Neuronal stem cell (in vitro differentiated cells): ENCODE results near the gene SPRED1.

Source experiments
- DNase-seq: peaks from one replicate; pipeline ENCODE4 v3.0.0-alpha.2; 2013; ENCODE audit warnings: low spot score
- H2AFZ ChIP-seq: one replicate; pipeline ENCODE4 v1.6.1; 2013; ENCODE audit warnings: mild to moderate bottlenecking, low read length, inconsistent platforms
- H2AK5ac ChIP-seq: 2 replicates; pipeline ENCODE4 v1.6.1; 2013; ENCODE audit warnings: low read depth, mild to moderate bottlenecking, inconsistent platforms, low read length, moderate library complexity, mixed read lengths
- H2BK120ac ChIP-seq: 2 replicates; pipeline ENCODE4 v1.6.1; 2013; ENCODE audit warnings: low read depth, mild to moderate bottlenecking, inconsistent platforms, low read length, moderate library complexity, mixed read lengths
- H2BK12ac ChIP-seq: one replicate; pipeline ENCODE4 v1.6.1; 2013; ENCODE audit warnings: low read length, inconsistent platforms
- H2BK15ac ChIP-seq: 2 replicates; pipeline ENCODE4 v1.6.1; 2013; ENCODE audit warnings: mild to moderate bottlenecking, low read length, inconsistent platforms, mixed read lengths
- H2BK5ac ChIP-seq: one replicate; pipeline ENCODE4 v1.6.1; 2013; ENCODE audit warnings: inconsistent platforms, mild to moderate bottlenecking, low read length, moderate library complexity
- H3K14ac ChIP-seq: one replicate; pipeline ENCODE4 v1.6.1; 2013; ENCODE audit warnings: low read length, inconsistent platforms
- H3K18ac ChIP-seq: 2 replicates; pipeline ENCODE4 v1.6.1; 2013; ENCODE audit warnings: low read length, inconsistent platforms
- H3K23ac ChIP-seq: 2 replicates; pipeline ENCODE4 v1.6.1; 2013; ENCODE audit warnings: low read depth, mild to moderate bottlenecking, mixed read lengths, low read length, inconsistent platforms; ENCODE audit not compliant: poor library complexity
- H3K27ac ChIP-seq: replicated peaks from 3 replicates; pipeline ENCODE4 v1.5.1; 2013; ENCODE audit warnings: low read length, inconsistent platforms
- H3K27me3 ChIP-seq, 3 experiments: 2 replicates each; pipeline ENCODE4 v1.6.1; 2013; ENCODE audit warnings: low read length in 3 of 3, mild to moderate bottlenecking in 2 of 3, inconsistent platforms in 1 of 3, low read depth in 1 of 3, mixed read lengths in 1 of 3, moderate library complexity in 1 of 3; ENCODE audit not compliant: control insufficient read depth in 3 of 3, insufficient read depth in 3 of 3
- H3K36me3 ChIP-seq, 2 donors: replicated peaks in 1 of 2; 2 replicates each; pipeline ENCODE4 v1.6.1; 2013; ENCODE audit warnings: low read length in 2 of 2; ENCODE audit not compliant: control insufficient read depth in 2 of 2, insufficient read depth in 2 of 2
- H3K4ac ChIP-seq: 2 replicates; pipeline ENCODE4 v1.6.1; 2013; ENCODE audit warnings: inconsistent platforms, mild to moderate bottlenecking, low read length, moderate library complexity
- H3K4me1 ChIP-seq, 2 donors: 1 replicate in 1 of 2; 2 replicates in 1 of 2; pipeline ENCODE4 v1.6.1; 2013; ENCODE audit warnings: low read length in 2 of 2, low read depth in 1 of 2; ENCODE audit not compliant: control insufficient read depth in 2 of 2, insufficient read depth in 1 of 2
- H3K4me2 ChIP-seq: one replicate; pipeline ENCODE4 v1.6.1; 2013; ENCODE audit warnings: mild to moderate bottlenecking, low read length, inconsistent platforms; ENCODE audit not compliant: insufficient read depth, poor library complexity, severe bottlenecking
- H3K4me3 ChIP-seq, 2 donors: 2 replicates each; pipeline ENCODE4 v1.5.1; 2013; ENCODE audit warnings: low read length in 2 of 2, mild to moderate bottlenecking in 2 of 2, inconsistent platforms in 1 of 2, moderate library complexity in 1 of 2
- H3K79me1 ChIP-seq: one replicate; pipeline ENCODE4 v1.6.1; 2013; ENCODE audit warnings: low read depth, mild to moderate bottlenecking, inconsistent platforms, low read length, moderate library complexity
- H3K9ac ChIP-seq: one replicate; pipeline ENCODE4 v1.6.1; 2013; ENCODE audit warnings: mild to moderate bottlenecking, low read depth, low read length, inconsistent platforms; ENCODE audit not compliant: poor library complexity
- H3K9me3 ChIP-seq, 2 donors: replicated peaks in 1 of 2; 2 replicates each; pipeline versions ENCODE3 to v1.6.1; 2013; ENCODE audit warnings: low read length in 2 of 2, mild to moderate bottlenecking in 2 of 2, inconsistent platforms in 1 of 2, low read depth in 1 of 2, mixed read lengths in 1 of 2, moderate library complexity in 1 of 2; ENCODE audit not compliant: control insufficient read depth in 2 of 2, insufficient read depth in 1 of 2
- H4K8ac ChIP-seq: one replicate; pipeline ENCODE4 v1.6.1; 2013; ENCODE audit warnings: low read depth, mild to moderate bottlenecking, inconsistent platforms, low read length, moderate library complexity
- H4K91ac ChIP-seq: one replicate; pipeline ENCODE4 v1.6.1; 2013; ENCODE audit warnings: low read length, low read depth, mild to moderate bottlenecking, inconsistent platforms; ENCODE audit not compliant: poor library complexity
- WGBS, 2 donors: extraction: QIAGEN DNeasy Blood & Tissue Kit; methylation state at CpG; one replicate each; pipeline ENCODE4 v1.1.7; 2013; ENCODE audit warnings: missing lambda C conversion rate in 2 of 2, mixed read lengths in 1 of 2; ENCODE audit not compliant: insufficient read length in 2 of 2, insufficient replicate concordance in 1 of 2; ENCODE audit errors: extremely low coverage in 2 of 2; 5-methylcytosine and 5-hydroxymethylcytosine counted together

The SPRED1 gene

GRCh38 chr15:38285456-38285855, 32.8 kb downstream of the SPRED1 start:
- Histone ChIP-seq H3K4me3 (no peak overlapping the region), H3K23ac (no peak overlapping the region), H3K79me1 (peaks cover 2% of the 10 kb centered on the region), H3K14ac (no peak overlapping the region), H3K4me2 (no peak overlapping the region), H2AK5ac (no peak overlapping the region), H4K91ac (no peak overlapping the region), H3K18ac (no peak overlapping the region), H3K4ac (no peak overlapping the region), H3K4me1 (no peaks in the 10 kb centered on the region), H2BK15ac (no peak overlapping the region), H3K9ac (no peak overlapping the region), H3K27ac (no peak overlapping the region), H4K8ac (no peak overlapping the region), H2AFZ (no peak overlapping the region), H3K36me3 (peaks cover 5 to 97% of the 10 kb centered on the region in 2 donors), H2BK12ac (no peak overlapping the region), H2BK5ac (no peak overlapping the region), H2BK120ac (no peak overlapping the region), H3K9me3 (peaks cover 5 to 34% of the 10 kb centered on the region in 2 donors), H3K27me3 (no peaks in the 10 kb centered on the region)
- no CpG with 5 or more reads among the region's 4 CpGs for WGBS, 2 donors
- DNase-seq = no peak

DNA sequence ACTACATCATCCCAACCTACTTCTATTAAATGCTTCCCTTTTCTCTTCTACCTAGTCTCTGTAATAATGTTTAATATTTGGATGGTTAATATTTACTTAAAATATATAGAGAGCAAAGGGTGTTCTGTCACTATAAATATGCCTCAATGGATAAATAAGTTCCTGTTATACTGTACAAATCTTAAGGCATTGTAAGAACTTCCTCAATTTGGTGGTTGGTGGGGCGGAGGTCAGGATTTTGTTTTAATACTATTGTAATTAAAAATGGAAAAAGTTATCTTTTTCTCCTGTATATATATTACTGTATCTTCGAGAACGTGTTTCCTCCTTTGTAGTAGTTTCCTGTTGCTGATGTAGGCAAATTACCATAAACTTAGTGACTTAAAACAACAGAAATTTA, 41.5 kb downstream of the SPRED1 start:
- no peak overlapping the region for H3K14ac ChIP-seq
- H3K9me3 ChIP-seq = peaks cover 6 to 40% of the 10 kb centered on the region in 2 donors
- no peak overlapping the region for H3K9ac ChIP-seq
- H2BK5ac ChIP-seq = no peak overlapping the region
- no peaks in the 10 kb centered on the region for H3K4me1 ChIP-seq
- no peak overlapping the region for H3K18ac ChIP-seq
- no peak overlapping the region for H2AK5ac ChIP-seq
- H2BK12ac ChIP-seq = no peak overlapping the region
- H4K91ac ChIP-seq = no peak overlapping the region
- WGBS, 2 donors = no CpG with 5 or more reads among the region's 3 CpGs
- no peak overlapping the region for H3K4ac ChIP-seq
- no peaks in the 10 kb centered on the region for H3K27me3 ChIP-seq
- no peak overlapping the region for H2BK120ac ChIP-seq
- H3K79me1 ChIP-seq = no peaks in the 10 kb centered on the region
- H2BK15ac ChIP-seq = no peak overlapping the region
- no peak overlapping the region for H4K8ac ChIP-seq
- no peak overlapping the region for H2AFZ ChIP-seq
- H3K36me3 ChIP-seq = peaks cover 5 to 100% of the 10 kb centered on the region in 2 donors
- no peak overlapping the region for H3K4me3 ChIP-seq
- no peak overlapping the region for H3K23ac ChIP-seq
- H3K4me2 ChIP-seq = no peak overlapping the region
- DNase-seq = no peak
- no peak overlapping the region for H3K27ac ChIP-seq

- Histone ChIP-seq H3K14ac (no peak overlapping the region), H3K9ac (no peak overlapping the region), H3K27me3 (no peaks in the 10 kb centered on the region), H2AFZ (no peak overlapping the region), H2AK5ac (no peak overlapping the region), H2BK120ac (no peak overlapping the region), H3K4me1 (peaks cover 0 to 3% of the 10 kb centered on the region in 2 donors), H4K8ac (no peak overlapping the region), H3K9me3 (peaks cover 0 to 8% of the 10 kb centered on the region in 2 donors), H2BK15ac (no peak overlapping the region), H3K4me2 (no peak overlapping the region), H3K27ac (no peak overlapping the region), H3K18ac (no peak overlapping the region), H2BK5ac (no peak overlapping the region), H3K79me1 (no peaks in the 10 kb centered on the region), H3K23ac (no peak overlapping the region), H3K4me3 (no peak overlapping the region), H4K91ac (no peak overlapping the region), H3K36me3 (peaks cover 4 to 100% of the 10 kb centered on the region in 2 donors), H3K4ac (no peak overlapping the region), H2BK12ac (no peak overlapping the region)
- no CpG with 5 or more reads among the region's 4 CpGs for WGBS, 2 donors
- DNase-seq = no peak
These were observed 45.2 kb downstream of the SPRED1 start for GRCh38 chr15:38297623-38298388.

DNA sequence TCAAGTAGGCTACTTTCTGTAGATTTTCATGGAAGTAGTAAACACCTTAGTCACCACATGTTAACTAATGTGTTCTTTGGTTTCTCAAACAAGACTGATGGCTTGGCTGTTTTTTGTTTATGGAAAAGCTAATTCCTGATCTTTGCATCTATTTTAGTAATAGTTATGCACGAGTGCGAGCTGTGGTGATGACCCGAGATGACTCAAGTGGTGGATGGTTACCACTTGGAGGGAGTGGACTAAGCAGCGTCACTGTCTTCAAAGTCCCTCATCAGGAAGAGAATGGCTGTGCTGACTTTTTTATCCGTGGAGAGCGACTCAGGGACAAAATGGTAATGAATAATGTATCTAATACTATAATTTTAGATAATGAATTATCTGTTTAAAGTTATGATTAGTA, 46.6 kb downstream of the SPRED1 start:
- no peak overlapping the region for H2BK5ac ChIP-seq
- no peak overlapping the region for H3K4me3 ChIP-seq
- no peak overlapping the region for H2BK12ac ChIP-seq
- H3K4me1 ChIP-seq = peaks cover 0 to 3% of the 10 kb centered on the region in 2 donors
- no peak overlapping the region for H3K4me2 ChIP-seq
- H2AFZ ChIP-seq = no peak overlapping the region
- peaks cover 0 to 5% of the 10 kb centered on the region in 2 donors for H3K9me3 ChIP-seq
- H3K23ac ChIP-seq = no peak overlapping the region
- no peak overlapping the region for H3K4ac ChIP-seq
- no peak overlapping the region for H3K27ac ChIP-seq
- WGBS, 2 donors = no CpG with 5 or more reads among the region's 6 CpGs
- H4K91ac ChIP-seq = no peak overlapping the region
- no peak overlapping the region for H2BK15ac ChIP-seq
- H4K8ac ChIP-seq = no peak overlapping the region
- no peaks in the 10 kb centered on the region for H3K79me1 ChIP-seq
- H3K36me3 ChIP-seq = peaks cover 4 to 100% of the 10 kb centered on the region in 2 donors
- H3K9ac ChIP-seq = no peak overlapping the region
- H3K27me3 ChIP-seq = no peaks in the 10 kb centered on the region
- no peak overlapping the region for H3K14ac ChIP-seq
- no peak overlapping the region for H2BK120ac ChIP-seq
- H3K18ac ChIP-seq = no peak overlapping the region
- DNase-seq = no peak
- no peak overlapping the region for H2AK5ac ChIP-seq
